ENCODE measurements around the gene THSD8.
A peak's percentile ranks its signal among the peaks of the same experiment; 100 is the strongest.

The THSD8 gene

GRCh38 chr19:12833738-12834565 is 32.1 kb downstream of the THSD8 start:
- no peak for DNase-seq (ENCODE audit: low read depth, low spot score)
- Histone ChIP-seq H3K27me3 (ENCODE audit: insufficient read depth, insufficient read length) (peaks cover 26% of the 10 kb centered on the region), H3K9me3 (ENCODE audit: insufficient read depth, low read length) (no peaks in the 10 kb centered on the region), H3K36me3 (ENCODE audit: insufficient read depth, insufficient read length, low read length) (no peaks in the 10 kb centered on the region), H3K9ac (ENCODE audit: insufficient read length, low read depth) (peak overlapping the region; percentile 83), H3K4me3 (ENCODE audit: insufficient read length, low read depth) (peak overlapping the region; percentile 61), H3K4me1 (ENCODE audit: insufficient read depth, insufficient read length) (peaks cover 6% of the 10 kb centered on the region)
- no peak for TF ChIP-seq YY1 (IDR thresholded peaks at IDR 0.05; ENCODE audit: insufficient read depth, insufficient read length)
- no peak for TF ChIP-seq ZNF274 (IDR thresholded peaks at IDR 0.05; ENCODE audit: low read depth, low read length)
- TF ChIP-seq SUZ12 (IDR thresholded peaks at IDR 0.05; ENCODE audit: extremely low read depth, insufficient read depth, insufficient read length) = no peak

DNA sequence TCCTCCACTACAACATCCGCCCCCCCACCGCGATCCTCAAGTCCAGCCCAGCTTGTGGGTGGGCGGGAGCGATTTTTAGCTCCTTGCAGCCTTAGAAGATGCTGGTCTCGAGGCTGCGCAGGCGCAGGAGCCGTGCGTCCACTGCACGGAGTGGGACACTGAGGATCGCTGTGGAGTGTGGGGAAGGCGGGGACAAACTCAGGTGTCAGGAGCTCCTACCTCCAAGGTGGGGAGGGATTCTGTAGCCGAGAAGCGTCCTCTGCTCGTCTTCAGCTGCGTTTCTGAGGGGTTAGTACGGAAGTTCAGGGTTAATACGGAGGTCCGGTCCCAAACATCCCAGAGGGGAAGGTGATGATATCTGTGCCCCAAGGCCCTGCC is 32.7 kb downstream of the THSD8 start, which contains the start of gene RTBDN:
Gene RTBDN (minus strand): TSS at position 14 of the 378 bp plus-strand sequence. CDS start 4,600 bp downstream, outside the sequence.
- Histone ChIP-seq H3K4me1 (ENCODE audit: insufficient read depth, insufficient read length) (peaks cover 10% of the 10 kb centered on the region), H3K9me3 (ENCODE audit: insufficient read depth, low read length) (no peaks in the 10 kb centered on the region), H3K9ac (ENCODE audit: insufficient read length, low read depth) (peak within 1 kb of the TSS; percentile 83), H3K36me3 (ENCODE audit: insufficient read depth, insufficient read length, low read length) (no peaks in the 10 kb centered on the region), H3K27me3 (ENCODE audit: insufficient read depth, insufficient read length) (peaks cover 32% of the 10 kb centered on the region), H3K4me3 (ENCODE audit: insufficient read length, low read depth) (peak within 1 kb of the TSS; percentile 61)
- TF ChIP-seq SUZ12 (IDR thresholded peaks at IDR 0.05; ENCODE audit: extremely low read depth, insufficient read depth, insufficient read length) (no peak), ZNF274 (IDR thresholded peaks at IDR 0.05; ENCODE audit: low read depth, low read length) (no peak), YY1 (IDR thresholded peaks at IDR 0.05; ENCODE audit: insufficient read depth, insufficient read length) (no peak)
- DNase-seq (ENCODE audit: low read depth, low spot score) = no peak

- Histone ChIP-seq H3K9me3 (ENCODE audit: insufficient read depth, low read length) (no peaks in the 10 kb centered on the region), H3K36me3 (ENCODE audit: insufficient read depth, insufficient read length, low read length) (no peaks in the 10 kb centered on the region), H3K27me3 (ENCODE audit: insufficient read depth, insufficient read length) (peaks cover 38% of the 10 kb centered on the region), H3K9ac (ENCODE audit: insufficient read length, low read depth) (peak overlapping the region; percentile 83), H3K4me3 (ENCODE audit: insufficient read length, low read depth) (peak overlapping the region; percentile 61), H3K4me1 (ENCODE audit: insufficient read depth, insufficient read length) (peaks cover 12% of the 10 kb centered on the region)
- TF ChIP-seq SUZ12 (IDR thresholded peaks at IDR 0.05; ENCODE audit: extremely low read depth, insufficient read depth, insufficient read length) (no peak), YY1 (IDR thresholded peaks at IDR 0.05; ENCODE audit: insufficient read depth, insufficient read length) (no peak), ZNF274 (IDR thresholded peaks at IDR 0.05; ENCODE audit: low read depth, low read length) (no peak)
- no peak for DNase-seq (ENCODE audit: low read depth, low spot score)
Measured at GRCh38 chr19:12834976-12835757, 33.3 kb downstream of the THSD8 start.

GRCh38 chr19:12836529-12836863 is 34.6 kb downstream of the THSD8 start:
- no peak for TF ChIP-seq ZNF274 (IDR thresholded peaks at IDR 0.05; ENCODE audit: low read depth, low read length)
- TF ChIP-seq YY1 (IDR thresholded peaks at IDR 0.05; ENCODE audit: insufficient read depth, insufficient read length) = no peak
- TF ChIP-seq SUZ12 (IDR thresholded peaks at IDR 0.05; ENCODE audit: extremely low read depth, insufficient read depth, insufficient read length) = no peak
- no peak overlapping the region for H3K4me3 ChIP-seq (ENCODE audit: insufficient read length, low read depth)
- H3K36me3 ChIP-seq (ENCODE audit: insufficient read depth, insufficient read length, low read length) = no peaks in the 10 kb centered on the region
- no peak for DNase-seq (ENCODE audit: low read depth, low spot score)
- H3K9ac ChIP-seq (ENCODE audit: insufficient read length, low read depth) = peak overlapping the region; percentile 33
- H3K27me3 ChIP-seq (ENCODE audit: insufficient read depth, insufficient read length) = peaks cover 38% of the 10 kb centered on the region
- H3K4me1 ChIP-seq (ENCODE audit: insufficient read depth, insufficient read length) = peaks cover 15% of the 10 kb centered on the region
- H3K9me3 ChIP-seq (ENCODE audit: insufficient read depth, low read length) = no peaks in the 10 kb centered on the region

DNA sequence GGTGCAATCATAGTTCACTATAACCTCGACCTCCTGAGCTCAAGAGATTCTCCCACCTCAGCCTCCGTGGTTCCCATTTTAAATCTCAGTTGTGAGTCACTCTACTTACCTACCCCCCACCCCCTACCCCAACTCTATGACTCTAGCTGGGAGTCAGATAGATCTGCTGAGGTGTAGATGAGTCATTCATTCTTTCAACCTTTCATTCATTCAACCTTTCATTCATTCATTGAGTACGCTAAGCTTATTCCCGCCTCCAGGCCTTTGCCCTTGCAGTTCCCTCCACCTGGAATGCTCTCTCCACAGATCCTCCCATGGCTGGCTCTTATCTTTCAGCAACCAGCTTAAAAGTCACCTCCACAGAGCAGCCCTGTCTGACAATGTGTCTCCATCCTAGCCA is 35.4 kb downstream of the THSD8 start:
- no peak for DNase-seq (ENCODE audit: low read depth, low spot score)
- H3K36me3 ChIP-seq (ENCODE audit: insufficient read depth, insufficient read length, low read length) = no peaks in the 10 kb centered on the region
- H3K9ac ChIP-seq (ENCODE audit: insufficient read length, low read depth) = no peak overlapping the region
- no peak for TF ChIP-seq ZNF274 (IDR thresholded peaks at IDR 0.05; ENCODE audit: low read depth, low read length)
- H3K4me1 ChIP-seq (ENCODE audit: insufficient read depth, insufficient read length) = peaks cover 17% of the 10 kb centered on the region
- H3K4me3 ChIP-seq (ENCODE audit: insufficient read length, low read depth) = no peak overlapping the region
- H3K27me3 ChIP-seq (ENCODE audit: insufficient read depth, insufficient read length) = peaks cover 38% of the 10 kb centered on the region
- no peaks in the 10 kb centered on the region for H3K9me3 ChIP-seq (ENCODE audit: insufficient read depth, low read length)

DNA sequence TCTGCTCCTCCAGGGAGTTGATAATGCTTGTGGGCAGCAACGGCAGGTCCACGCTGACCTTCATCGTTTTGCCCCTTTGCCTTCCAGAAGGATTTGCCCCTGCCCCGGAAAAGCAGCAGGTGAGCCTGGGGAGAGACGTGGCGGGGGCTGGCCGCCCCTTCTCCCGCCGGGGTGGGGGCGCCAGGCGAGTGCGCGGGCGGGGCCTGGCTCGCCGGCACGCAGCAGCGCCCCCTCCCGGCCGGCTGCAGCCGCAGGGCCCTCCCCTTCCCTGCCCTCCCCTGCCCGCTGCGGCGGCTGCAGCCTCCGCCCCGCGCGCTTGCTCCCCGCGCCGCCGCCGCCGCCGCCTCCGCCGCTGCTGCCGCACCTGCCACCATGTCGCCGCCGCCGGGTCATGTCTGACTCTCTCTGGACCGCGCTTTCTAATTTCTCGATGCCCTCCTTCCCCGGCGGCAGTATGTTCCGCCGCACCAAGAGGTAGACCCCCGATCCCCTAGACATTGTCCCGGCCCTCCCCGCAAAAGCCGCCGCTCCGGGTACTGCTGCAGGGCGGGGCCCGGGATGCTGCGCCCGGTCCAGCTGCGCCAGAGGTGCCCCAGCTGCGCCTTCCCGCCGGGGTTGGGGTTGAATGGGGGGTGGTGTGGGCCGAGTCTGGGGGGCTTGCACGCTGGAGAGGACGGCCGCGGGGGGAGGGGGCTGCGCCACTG is 36.5 kb downstream of the THSD8 start, which contains the start of gene MAST1:
Gene MAST1 (plus strand): TSS at position 334 of the 704 bp plus-strand sequence. CDS start 58 bp downstream, at position 392.
- Histone ChIP-seq H3K4me3 (ENCODE audit: insufficient read length, low read depth) (peak within 1 kb of the TSS; percentile 45), H3K9ac (ENCODE audit: insufficient read length, low read depth) (peak within 1 kb of the TSS; percentile 65), H3K9me3 (ENCODE audit: insufficient read depth, low read length) (no peaks in the 10 kb centered on the region), H3K27me3 (ENCODE audit: insufficient read depth, insufficient read length) (peaks cover 38% of the 10 kb centered on the region), H3K36me3 (ENCODE audit: insufficient read depth, insufficient read length, low read length) (no peaks in the 10 kb centered on the region), H3K4me1 (ENCODE audit: insufficient read depth, insufficient read length) (peaks cover 15% of the 10 kb centered on the region)
- DNase-seq (ENCODE audit: low read depth, low spot score) = no peak
- no peak for TF ChIP-seq YY1 (IDR thresholded peaks at IDR 0.05; ENCODE audit: insufficient read depth, insufficient read length)
- TF ChIP-seq SUZ12 (IDR thresholded peaks at IDR 0.05; ENCODE audit: extremely low read depth, insufficient read depth, insufficient read length) = no peak
- no peak for TF ChIP-seq ZNF274 (IDR thresholded peaks at IDR 0.05; ENCODE audit: low read depth, low read length)
